Panc1 (cell line): ENCODE results near the gene GUCD1. TPM values are rescaled to one million over a fixed set of nuclear protein-coding genes. Genes with fewer than 3 reads are reported as not detected.

Experiments
- ATAC-seq: fragments of 200-7000 bp; cut with Tn5 transposase; 2 replicates; pipeline ENCODE4 v1.9.1; 2020; ENCODE audit warnings: mild to moderate bottlenecking, moderate library complexity
- BruUV-seq: library from RNA; stranded (reverse); fragments of 400-500 nt; replicated peaks from 2 replicates; lab custom pipeline; 2021; lab: Mats Ljungman, UMichigan
- CTCF ChIA-PET: fragments of 300-600 bp; sonication (Branson Sonifier 250); formaldehyde crosslinking; loops from one replicate; lab custom pipeline; 2022; ENCODE audit warnings: antibody characterized with exemption; lab: Charles Lee
- POLR2A ChIA-PET: fragments of 300-600 bp; sonication (Branson Sonifier 250); formaldehyde crosslinking; loops from one replicate; lab custom pipeline; 2022; ENCODE audit warnings: antibody characterized with exemption; lab: Charles Lee
- DNase-seq: peaks from one replicate; pipeline ENCODE4 v3.0.0-alpha.2; 2010; ENCODE audit warnings: low read depth, low spot score
- H3K27ac ChIP-seq: 2 replicates; pipeline ENCODE4 v1.5.1; 2011; ENCODE audit warnings: mild to moderate bottlenecking, low read length, inconsistent platforms
- H3K27me3 ChIP-seq: fragments of 200-500 bp; sonication (Bioruptor generic); 2 replicates; pipeline ENCODE4 v1.6.0; 2014; ENCODE audit warnings: low read length, inconsistent platforms; ENCODE audit not compliant: control insufficient read depth, insufficient read depth
- H3K36me3 ChIP-seq: fragments of 200-500 bp; sonication (Bioruptor generic); 2 replicates; pipeline ENCODE4 v1.5.1; 2014; ENCODE audit warnings: inconsistent platforms, mild to moderate bottlenecking, low read length, moderate library complexity; ENCODE audit not compliant: control insufficient read depth, insufficient read depth
- H3K4me1 ChIP-seq: 2 replicates; pipeline ENCODE4 v1.5.1; 2011; ENCODE audit warnings: inconsistent platforms, mild to moderate bottlenecking, low read length, moderate library complexity; ENCODE audit not compliant: control insufficient read depth, insufficient read depth
- H3K4me3 ChIP-seq, 2 experiments: 2 replicates each; pipeline ENCODE4 v1.5.1; 2011 to 2012; ENCODE audit warnings: low read depth in 2 of 2, low read length in 2 of 2, mild to moderate bottlenecking in 2 of 2, inconsistent platforms in 1 of 2, moderate library complexity in 1 of 2
- H3K9me3 ChIP-seq: fragments of 200-500 bp; sonication (Bioruptor generic); 2 replicates; pipeline ENCODE4 v1.5.1; 2014; ENCODE audit warnings: low read depth, mild to moderate bottlenecking, inconsistent platforms, low read length, moderate library complexity; ENCODE audit not compliant: control insufficient read depth, insufficient read depth
- POLR2AphosphoS5 ChIP-seq: IDR thresholded peaks from 2 replicates; pipeline ENCODE4 v1.6.1; 2012; ENCODE audit warnings: mild to moderate bottlenecking, low read depth, low read length, moderate library complexity
- SIN3A ChIP-seq: IDR thresholded peaks from 2 replicates; pipeline ENCODE4 v1.6.1; 2012; ENCODE audit warnings: low read depth, mild to moderate bottlenecking, low read length, moderate library complexity, borderline replicate concordance; ENCODE audit not compliant: insufficient read depth
- TCF7L2 ChIP-seq: IDR thresholded peaks from 2 replicates; pipeline ENCODE4 v1.6.1; 2011; ENCODE audit warnings: mild to moderate bottlenecking, low read depth, low read length, inconsistent platforms
- in situ Hi-C: cut with HindIII; loops from 2 replicates; pipeline ENCODE4 v1.10.0; 2016; ENCODE audit warnings: low sequenced_read_pairs, low pct_unique_long_range_greater_than_20kb
- intact Hi-C: fragments of 100-400 bp; cut with micrococcal nuclease; formaldehyde crosslinking; loops from one replicate; pipeline ENCODE4 v1.10.0; 2022; ENCODE audit not compliant: unreplicated experiment
- total RNA-seq: library from RNA; stranded (reverse); gene quantifications from one replicate; pipeline ENCODE4 v1.2.1, GENCODE V29; 2021; ENCODE audit not compliant: unreplicated experiment
- TF ChIP-seq, protein P1 (sequence below), 2 experiments: IDR thresholded peaks; 2 replicates each; pipeline ENCODE4 v1.6.1; 2011 to 2012; ENCODE audit warnings: low read depth in 2 of 2, control low read depth in 1 of 2, low read length in 1 of 2, mild to moderate bottlenecking in 1 of 2, moderate library complexity in 1 of 2; ENCODE audit not compliant: insufficient read depth in 1 of 2
- TF ChIP-seq, protein P2 (sequence below): fragments of 450-650 bp; IDR thresholded peaks from 2 replicates; pipeline ENCODE4 v1.5.1; 2017; ENCODE audit warnings: mild to moderate bottlenecking

GUCD1 gene
- total RNA-seq, 1 experiment from 2014 or later = 97.7 TPM

DNA sequence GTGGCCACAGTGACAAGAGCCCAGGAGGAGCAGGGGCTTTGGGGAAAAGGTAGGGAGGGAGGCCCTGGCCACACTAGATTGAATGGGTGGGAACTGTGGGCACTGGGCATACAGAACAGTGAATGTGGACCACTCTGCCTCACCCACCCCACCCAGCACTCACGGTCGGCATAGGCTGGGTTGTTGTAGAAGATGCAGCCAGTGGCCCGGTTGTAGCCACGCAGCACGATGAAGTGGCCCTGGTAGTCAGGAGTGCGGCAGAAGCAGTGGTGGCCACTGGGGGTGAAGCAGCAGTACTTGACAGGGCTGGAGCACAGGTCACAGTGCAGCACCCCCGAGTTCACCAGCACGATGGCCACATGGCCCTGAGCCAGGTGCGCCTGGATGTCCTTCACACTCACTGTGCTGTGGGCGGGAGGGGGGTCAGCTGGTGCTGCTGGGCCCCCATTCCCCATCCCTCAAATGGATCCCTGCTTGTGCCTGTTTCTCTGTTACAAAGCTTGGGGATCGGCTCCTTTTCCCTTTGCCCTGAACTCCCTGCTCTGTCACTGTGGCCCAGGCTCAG is 11.2 kb downstream of the GUCD1 start:
- DNase-seq (no peak), ATAC-seq (no peak; the same call in 1 of the 2 replicates)
- intact Hi-C loops (no loop called here), in situ Hi-C loops (no loop called here)
- Histone ChIP-seq H3K9me3 (no peaks in the 10 kb centered on the region), H3K27me3 (no peaks in the 10 kb centered on the region), H3K36me3 (no peaks in the 10 kb centered on the region), H3K27ac (no peak overlapping the region), H3K4me3 (no peak overlapping the region), H3K4me1 (no peaks in the 10 kb centered on the region)
- TF ChIP-seq, protein P1, sequence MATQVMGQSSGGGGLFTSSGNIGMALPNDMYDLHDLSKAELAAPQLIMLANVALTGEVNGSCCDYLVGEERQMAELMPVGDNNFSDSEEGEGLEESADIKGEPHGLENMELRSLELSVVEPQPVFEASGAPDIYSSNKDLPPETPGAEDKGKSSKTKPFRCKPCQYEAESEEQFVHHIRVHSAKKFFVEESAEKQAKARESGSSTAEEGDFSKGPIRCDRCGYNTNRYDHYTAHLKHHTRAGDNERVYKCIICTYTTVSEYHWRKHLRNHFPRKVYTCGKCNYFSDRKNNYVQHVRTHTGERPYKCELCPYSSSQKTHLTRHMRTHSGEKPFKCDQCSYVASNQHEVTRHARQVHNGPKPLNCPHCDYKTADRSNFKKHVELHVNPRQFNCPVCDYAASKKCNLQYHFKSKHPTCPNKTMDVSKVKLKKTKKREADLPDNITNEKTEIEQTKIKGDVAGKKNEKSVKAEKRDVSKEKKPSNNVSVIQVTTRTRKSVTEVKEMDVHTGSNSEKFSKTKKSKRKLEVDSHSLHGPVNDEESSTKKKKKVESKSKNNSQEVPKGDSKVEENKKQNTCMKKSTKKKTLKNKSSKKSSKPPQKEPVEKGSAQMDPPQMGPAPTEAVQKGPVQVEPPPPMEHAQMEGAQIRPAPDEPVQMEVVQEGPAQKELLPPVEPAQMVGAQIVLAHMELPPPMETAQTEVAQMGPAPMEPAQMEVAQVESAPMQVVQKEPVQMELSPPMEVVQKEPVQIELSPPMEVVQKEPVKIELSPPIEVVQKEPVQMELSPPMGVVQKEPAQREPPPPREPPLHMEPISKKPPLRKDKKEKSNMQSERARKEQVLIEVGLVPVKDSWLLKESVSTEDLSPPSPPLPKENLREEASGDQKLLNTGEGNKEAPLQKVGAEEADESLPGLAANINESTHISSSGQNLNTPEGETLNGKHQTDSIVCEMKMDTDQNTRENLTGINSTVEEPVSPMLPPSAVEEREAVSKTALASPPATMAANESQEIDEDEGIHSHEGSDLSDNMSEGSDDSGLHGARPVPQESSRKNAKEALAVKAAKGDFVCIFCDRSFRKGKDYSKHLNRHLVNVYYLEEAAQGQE (IDR thresholded peaks at IDR 0.05; ENCODE audit: insufficient read depth in 1 of 2, low read depth in 2 of 2, low read length in 1 of 2) = no peak
- TF ChIP-seq, protein P2, sequence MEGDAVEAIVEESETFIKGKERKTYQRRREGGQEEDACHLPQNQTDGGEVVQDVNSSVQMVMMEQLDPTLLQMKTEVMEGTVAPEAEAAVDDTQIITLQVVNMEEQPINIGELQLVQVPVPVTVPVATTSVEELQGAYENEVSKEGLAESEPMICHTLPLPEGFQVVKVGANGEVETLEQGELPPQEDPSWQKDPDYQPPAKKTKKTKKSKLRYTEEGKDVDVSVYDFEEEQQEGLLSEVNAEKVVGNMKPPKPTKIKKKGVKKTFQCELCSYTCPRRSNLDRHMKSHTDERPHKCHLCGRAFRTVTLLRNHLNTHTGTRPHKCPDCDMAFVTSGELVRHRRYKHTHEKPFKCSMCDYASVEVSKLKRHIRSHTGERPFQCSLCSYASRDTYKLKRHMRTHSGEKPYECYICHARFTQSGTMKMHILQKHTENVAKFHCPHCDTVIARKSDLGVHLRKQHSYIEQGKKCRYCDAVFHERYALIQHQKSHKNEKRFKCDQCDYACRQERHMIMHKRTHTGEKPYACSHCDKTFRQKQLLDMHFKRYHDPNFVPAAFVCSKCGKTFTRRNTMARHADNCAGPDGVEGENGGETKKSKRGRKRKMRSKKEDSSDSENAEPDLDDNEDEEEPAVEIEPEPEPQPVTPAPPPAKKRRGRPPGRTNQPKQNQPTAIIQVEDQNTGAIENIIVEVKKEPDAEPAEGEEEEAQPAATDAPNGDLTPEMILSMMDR = no peak
- no peak for TF ChIP-seq SIN3A
- TF ChIP-seq POLR2AphosphoS5 = no peak
- TF ChIP-seq TCF7L2 = no peak
- POLR2A ChIA-PET = no interaction called here
- CTCF ChIA-PET = no interaction called here
- BruUV-seq = no TSS peak

DNA sequence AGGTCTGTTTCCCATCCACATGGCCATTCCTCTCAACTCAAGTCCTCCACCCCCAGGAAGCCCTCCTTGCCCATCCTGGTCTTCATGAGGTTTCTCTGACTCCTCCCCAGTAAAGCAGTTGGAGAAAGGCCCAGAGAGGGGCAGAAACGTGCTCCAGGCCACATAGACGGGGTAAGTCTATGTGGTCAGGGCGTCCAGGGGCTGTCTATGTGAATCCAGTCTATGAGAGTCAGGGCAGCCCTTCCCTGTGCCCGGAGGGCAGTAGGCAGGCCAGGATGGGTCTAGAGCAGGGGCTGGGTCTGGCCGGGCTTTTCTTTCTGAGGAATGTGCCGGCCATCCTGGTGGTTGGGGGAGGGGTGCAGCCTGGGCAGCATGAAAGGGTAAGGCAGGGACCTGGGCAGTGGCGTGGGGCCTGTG is 11.7 kb downstream of the GUCD1 start:
- Histone ChIP-seq H3K27me3 (no peaks in the 10 kb centered on the region), H3K36me3 (no peaks in the 10 kb centered on the region), H3K4me3 (no peak overlapping the region), H3K27ac (no peak overlapping the region), H3K4me1 (no peaks in the 10 kb centered on the region), H3K9me3 (no peaks in the 10 kb centered on the region)
- ChIA-PET POLR2A (interaction anchor here (0.6 kb wide), 1 partner anchor 13 kb away, joined by 3 read pairs; no protein-coding TSS in a partner anchor), CTCF (no interaction called here)
- in situ Hi-C loops (no loop called here), intact Hi-C loops (no loop called here)
- BruUV-seq = no TSS peak
- DNase-seq (no peak), ATAC-seq (no peak)
- TF ChIP-seq, protein P1 (IDR thresholded peaks at IDR 0.05; ENCODE audit: insufficient read depth in 1 of 2, low read depth in 2 of 2, low read length in 1 of 2) = no peak
- TF ChIP-seq SIN3A = no peak
- TF ChIP-seq, protein P2 = no peak
- no peak for TF ChIP-seq POLR2AphosphoS5
- no peak for TF ChIP-seq TCF7L2
